Lower lobe of right lung (tissue), 2 donors: ENCODE data around the gene FHIP1B. TPM values are rescaled to one million over a fixed set of nuclear protein-coding genes. Genes with fewer than 3 reads are reported as not detected.
A peak's percentile ranks its signal among the peaks of the same experiment; 100 is the strongest.
"Not testable (repeated sequence)": the region's sequence is repeated elsewhere in the genome, so short reads cannot be mapped to it uniquely, and the experiment has no call there.

ENCODE experiments used
- ATAC-seq, 2 donors: fragments of 200-7000 bp; cut with Tn5 transposase; one replicate each; pipeline ENCODE4 v1.9.1; 2020 to 2022; ENCODE audit warnings: mild to moderate bottlenecking in 2 of 2, moderate library complexity in 2 of 2
- DNase-seq: peaks from one replicate; pipeline ENCODE4 v3.0.0-alpha.2; 2020
- H3K27ac ChIP-seq: fragments of 200-600 bp; one replicate; pipeline ENCODE4 v1.8.0; 2022
- H3K27me3 ChIP-seq: fragments of 200-600 bp; one replicate; pipeline ENCODE4 v1.8.0; 2022; ENCODE audit warnings: low read depth
- H3K36me3 ChIP-seq: fragments of 200-600 bp; one replicate; pipeline ENCODE4 v1.8.0; 2022; ENCODE audit warnings: mild to moderate bottlenecking
- H3K4me1 ChIP-seq: fragments of 200-600 bp; one replicate; pipeline ENCODE4 v1.8.0; 2022
- H3K4me3 ChIP-seq: fragments of 200-600 bp; one replicate; pipeline ENCODE4 v1.8.0; 2022; ENCODE audit warnings: mild to moderate bottlenecking
- H3K9me3 ChIP-seq: fragments of 200-600 bp; one replicate; pipeline ENCODE4 v1.8.0; 2022
- CTCF ChIP-seq: fragments of 200-600 bp; IDR thresholded peaks from one replicate; pipeline ENCODE4 v1.8.0; 2022; ENCODE audit warnings: antibody characterized with exemption, mild to moderate bottlenecking
- intact Hi-C: fragments of 100-400 bp; cut with DNase I; formaldehyde crosslinking; loops from one replicate; pipeline ENCODE4 v1.11.0; 2022
- total RNA-seq: library from RNA; stranded (reverse); fragmentation: NEBNext Ultra II Directional; extraction: Animal tissue kit (Norgen Biotek cat#: 25700); gene quantifications from one replicate; pipeline ENCODE4 v1.2.1, GENCODE V29; 2021
- donor health status: DM: no; HTN: yes; CAD: no; lungs with severe emphysema.

The FHIP1B gene
- total RNA-seq, 1 donor from 2014 or later, result 37.1 TPM

GRCh38 chr11:6249770-6250555, 15.5 kb upstream of the FHIP1B start:
- intact Hi-C loops, result no loop called here
- Histone ChIP-seq H3K27me3 (no peaks in the 10 kb centered on the region), H3K36me3 (no peaks in the 10 kb centered on the region), H3K27ac (no peak overlapping the region), H3K4me3 (no peak overlapping the region), H3K9me3 (no peaks in the 10 kb centered on the region), H3K4me1 (peaks cover 7% of the 10 kb centered on the region)
- ATAC-seq (peak; percentile 35 to 41), DNase-seq (no peak)
- TF ChIP-seq CTCF, result no peak

- H3K36me3 ChIP-seq, ATAC-seq, intact Hi-C loops: not testable (repeated sequence)
Observed at GRCh38 chr11:6248897-6249296, 14.5 kb upstream of the FHIP1B start.

GRCh38 chr11:6248248-6248647, 13.8 kb upstream of the FHIP1B start:
- Histone ChIP-seq H3K36me3 (no peaks in the 10 kb centered on the region), H3K4me3 (no peak overlapping the region), H3K9me3 (no peaks in the 10 kb centered on the region), H3K27me3 (no peaks in the 10 kb centered on the region), H3K4me1 (peaks cover 7% of the 10 kb centered on the region), H3K27ac (no peak overlapping the region)
- ATAC-seq (no peak), DNase-seq (no peak)
- intact Hi-C loops, result no loop called here
- TF ChIP-seq CTCF, result no peak

More at GRCh38 chr11:6248897-6249296, 14.5 kb upstream of the FHIP1B start:
- not testable (repeated sequence) for DNase-seq, H3K27me3 ChIP-seq, H3K4me1 ChIP-seq, H3K4me3 ChIP-seq, H3K9me3 ChIP-seq, H3K27ac ChIP-seq

- no peaks in the 10 kb centered on the region for H3K27me3 ChIP-seq
- TF ChIP-seq CTCF, result no peak
- H3K9me3 ChIP-seq, result no peaks in the 10 kb centered on the region
- no peaks in the 10 kb centered on the region for H3K4me1 ChIP-seq
- no peak overlapping the region for H3K4me3 ChIP-seq
- DNase-seq (no peak), ATAC-seq (no peak)
- intact Hi-C loops, result no loop called here
- no peak overlapping the region for H3K27ac ChIP-seq
- H3K36me3 ChIP-seq, result no peaks in the 10 kb centered on the region
Observed at GRCh38 chr11:6245536-6245935, 11.1 kb upstream of the FHIP1B start.

- no peak overlapping the region for H3K4me3 ChIP-seq
- no peaks in the 10 kb centered on the region for H3K9me3 ChIP-seq
- ATAC-seq (no peak), DNase-seq (no peak)
- H3K27me3 ChIP-seq, result no peaks in the 10 kb centered on the region
- H3K4me1 ChIP-seq, result no peaks in the 10 kb centered on the region
- TF ChIP-seq CTCF, result no peak
- no peak overlapping the region for H3K27ac ChIP-seq
- H3K36me3 ChIP-seq, result no peaks in the 10 kb centered on the region
- intact Hi-C loops, result no loop called here
Observed at GRCh38 chr11:6241316-6241715, 6.9 kb upstream of the FHIP1B start.

GRCh38 chr11:6240781-6241180, 6.3 kb upstream of the FHIP1B start:
- no peaks in the 10 kb centered on the region for H3K36me3 ChIP-seq
- no peaks in the 10 kb centered on the region for H3K9me3 ChIP-seq
- no peak overlapping the region for H3K4me3 ChIP-seq
- no peak for TF ChIP-seq CTCF
- H3K27me3 ChIP-seq, result no peaks in the 10 kb centered on the region
- intact Hi-C loops, result no loop called here
- ATAC-seq, result peak in 1 of 2 donors; percentile 10
- H3K4me1 ChIP-seq, result peaks cover under 1% of the 10 kb centered on the region
- DNase-seq, result no peak
- no peak overlapping the region for H3K27ac ChIP-seq
